OCI-LY3 (cell line): ENCODE measurements around the gene BCAP29.

Experiments used
- H2AFZ ChIP-seq: fragments of 200-600, 300-600 bp; shearing (Covaris generic); 2 replicates; pipeline ENCODE4 v1.6.0; 2014; ENCODE audit warnings: antibody characterized with exemption, low read depth, low read length
- H3K27ac ChIP-seq: fragments of 200-600, 300-600 bp; sonication (generic); 2 replicates; pipeline ENCODE4 v1.5.1; 2014; ENCODE audit warnings: mild to moderate bottlenecking, low read length, moderate library complexity, mixed read lengths
- H3K27me3 ChIP-seq: fragments of 200-600, 300-600 bp; sonication (generic); 2 replicates; pipeline ENCODE4 v1.6.1; 2014; ENCODE audit warnings: low read depth, low read length, mixed read lengths
- H3K36me3 ChIP-seq: fragments of 200-600, 300-600 bp; sonication (generic); replicated peaks from 2 replicates; pipeline ENCODE3; 2014; ENCODE audit warnings: low read depth, low read length, mixed read lengths
- H3K4me1 ChIP-seq: fragments of 300-600, 200-600 bp; sonication (generic); 2 replicates; pipeline ENCODE4 v1.6.1; 2014; ENCODE audit warnings: low read length, mixed read lengths
- H3K4me2 ChIP-seq: fragments of 200-600, 300-600 bp; sonication (generic); 2 replicates; pipeline ENCODE4 v1.6.1; 2014; ENCODE audit warnings: low read length, mixed read lengths
- H3K4me3 ChIP-seq: fragments of 300-600, 200-600 bp; sonication (generic); 2 replicates; pipeline ENCODE4 v1.5.1; 2014; ENCODE audit warnings: antibody characterized with exemption, mild to moderate bottlenecking, low read length, moderate library complexity
- H3K79me2 ChIP-seq: fragments of 300-600, 200-600 bp; shearing (Covaris generic); 2 replicates; pipeline ENCODE4 v1.6.1; 2014; ENCODE audit warnings: mild to moderate bottlenecking, low read length, mixed read lengths
- H3K9ac ChIP-seq: fragments of 300-600, 200-600 bp; shearing (Covaris generic); 2 replicates; pipeline ENCODE4 v1.6.0; 2014; ENCODE audit warnings: mild to moderate bottlenecking, low read length, moderate library complexity
- H3K9me3 ChIP-seq: fragments of 200-600, 300-600 bp; shearing (Covaris generic); 2 replicates; pipeline ENCODE4 v1.6.1; 2014; ENCODE audit warnings: low read length, mixed read lengths; ENCODE audit not compliant: insufficient read depth
- H4K20me1 ChIP-seq: fragments of 200-600, 300-600 bp; sonication (generic); 2 replicates; pipeline ENCODE4 v1.6.1; 2016; ENCODE audit warnings: low read length, mixed read lengths; ENCODE audit not compliant: insufficient read depth
- EZH2phosphoT487 ChIP-seq: fragments of 200-600 bp; shearing (Covaris generic); IDR thresholded peaks from 2 replicates; pipeline ENCODE4 v1.6.1; 2018; ENCODE audit warnings: antibody characterized with exemption, mixed run types, low read depth
- TF ChIP-seq, protein P1 (sequence below): fragments of 200-600, 300-600 bp; sonication (generic); IDR thresholded peaks from 2 replicates; pipeline ENCODE4 v1.5.1; 2014; ENCODE audit warnings: antibody characterized with exemption, low read length, low read depth

The BCAP29 gene

GRCh38 chr7:107668296-107668695 is 88.2 kb downstream of the BCAP29 start:
- Histone ChIP-seq H3K36me3 (no peaks in the 10 kb centered on the region), H3K4me3 (no peak overlapping the region), H2AFZ (no peak overlapping the region), H3K9me3 (no peaks in the 10 kb centered on the region), H4K20me1 (peaks cover 19% of the 10 kb centered on the region; the same call in 1 of the 2 replicates), H3K4me1 (peaks cover 31% of the 10 kb centered on the region), H3K79me2 (no peaks in the 10 kb centered on the region), H3K4me2 (no peak overlapping the region), H3K27me3 (peaks cover 81% of the 10 kb centered on the region), H3K27ac (no peak overlapping the region), H3K9ac (no peak overlapping the region)
- TF ChIP-seq EZH2phosphoT487 = no peak
- TF ChIP-seq, protein P1, sequence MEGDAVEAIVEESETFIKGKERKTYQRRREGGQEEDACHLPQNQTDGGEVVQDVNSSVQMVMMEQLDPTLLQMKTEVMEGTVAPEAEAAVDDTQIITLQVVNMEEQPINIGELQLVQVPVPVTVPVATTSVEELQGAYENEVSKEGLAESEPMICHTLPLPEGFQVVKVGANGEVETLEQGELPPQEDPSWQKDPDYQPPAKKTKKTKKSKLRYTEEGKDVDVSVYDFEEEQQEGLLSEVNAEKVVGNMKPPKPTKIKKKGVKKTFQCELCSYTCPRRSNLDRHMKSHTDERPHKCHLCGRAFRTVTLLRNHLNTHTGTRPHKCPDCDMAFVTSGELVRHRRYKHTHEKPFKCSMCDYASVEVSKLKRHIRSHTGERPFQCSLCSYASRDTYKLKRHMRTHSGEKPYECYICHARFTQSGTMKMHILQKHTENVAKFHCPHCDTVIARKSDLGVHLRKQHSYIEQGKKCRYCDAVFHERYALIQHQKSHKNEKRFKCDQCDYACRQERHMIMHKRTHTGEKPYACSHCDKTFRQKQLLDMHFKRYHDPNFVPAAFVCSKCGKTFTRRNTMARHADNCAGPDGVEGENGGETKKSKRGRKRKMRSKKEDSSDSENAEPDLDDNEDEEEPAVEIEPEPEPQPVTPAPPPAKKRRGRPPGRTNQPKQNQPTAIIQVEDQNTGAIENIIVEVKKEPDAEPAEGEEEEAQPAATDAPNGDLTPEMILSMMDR = no peak
